Left lung (tissue), 10 donors: Measurements from ENCODE around the gene FHL5. TPM values are rescaled to one million over a fixed set of nuclear protein-coding genes. Genes with fewer than 3 reads are reported as not detected.

Experiments used
- ATAC-seq: fragments of 200-7000 bp; cut with Tn5 transposase; one replicate; pipeline ENCODE4 v1.9.1; 2020; ENCODE audit warnings: moderate library complexity
- DNase-seq, 4 donors: peaks; one replicate each; pipeline ENCODE4 v3.0.0-alpha.2; 2013 to 2020
- H3K27ac ChIP-seq, 2 donors: fragments of 200-600 bp; sonication (generic) in 1 of 2; one replicate each; pipeline versions ENCODE4 v1.5.0 to v1.8.0; 2020 to 2021
- H3K27me3 ChIP-seq, 2 donors: fragments of 200-600 bp; sonication (generic) in 1 of 2; one replicate each; pipeline versions ENCODE4 v1.5.0 to v1.8.0; 2020 to 2021
- H3K36me3 ChIP-seq, 2 donors: fragments of 200-600 bp; sonication (generic) in 1 of 2; one replicate each; pipeline versions ENCODE4 v1.5.0 to v1.8.0; 2020 to 2021
- H3K4me1 ChIP-seq, 2 donors: fragments of 200-600 bp; one replicate each; pipeline ENCODE4 v1.8.0; 2021
- H3K4me3 ChIP-seq, 2 donors: fragments of 200-600 bp; sonication (generic) in 1 of 2; one replicate each; pipeline versions ENCODE4 v1.5.0 to v1.8.0; 2020 to 2021; ENCODE audit warnings: mild to moderate bottlenecking in 1 of 2
- H3K9me3 ChIP-seq, 2 donors: fragments of 200-600 bp; sonication (generic) in 1 of 2; one replicate each; pipeline versions ENCODE4 v1.5.0 to v1.8.0; 2020 to 2021
- CTCF ChIP-seq, 2 donors: fragments of 200-600 bp; sonication (generic) in 1 of 2; IDR thresholded peaks; one replicate each; pipeline versions ENCODE4 v1.5.0 to v1.8.0; 2021; ENCODE audit warnings: antibody characterized with exemption in 2 of 2
- intact Hi-C, 2 donors: fragments of 100-400 bp; cut with DNase I; formaldehyde crosslinking; loops; one replicate each; pipeline versions ENCODE4 v1.11.2 to v1.14.2; 2022
- polyA plus RNA-seq, 6 donors: library from polyadenylated mRNA; unstranded; fragments of 120-200 nt; gene quantifications; one replicate each; pipeline ENCODE4 v1.2.1, GENCODE V29; 2013; ENCODE audit not compliant: insufficient read length in 6 of 6
- total RNA-seq, 2 donors: library from RNA; stranded (reverse); fragmentation: NEBNext Ultra II Directional; extraction: Animal tissue kit (Norgen Biotek cat#: 25700); gene quantifications; one replicate each; pipeline ENCODE4 v1.2.1, GENCODE V29; 2021
- donor health status: DM: no; HTN: yes; CAD: no.
- donor health status: DM: no; HTN: no; CAD: no.

Gene FHL5
- total and polyA plus RNA-seq, 8 donors, result 2.4 to 15.1 (median 3.8) TPM

GRCh38 chr6:96522465-96523009, 40.4 kb upstream of the FHL5 start:
- no peaks in the 10 kb centered on the region for H3K9me3 ChIP-seq
- peaks cover 5 to 34% of the 10 kb centered on the region in 2 donors for H3K4me1 ChIP-seq

GRCh38 chr6:96528193-96528592, 34.7 kb upstream of the FHL5 start:
- Histone ChIP-seq H3K27me3 (no peaks in the 10 kb centered on the region), H3K36me3 (peaks cover 10 to 77% of the 10 kb centered on the region in 2 donors), H3K9me3 (no peaks in the 10 kb centered on the region), H3K4me1 (peaks cover 0 to 12% of the 10 kb centered on the region in 2 donors), H3K4me3 (no peak overlapping the region), H3K27ac (no peak overlapping the region)
- ATAC-seq (no peak), DNase-seq (no peak)
- intact Hi-C loops, result no loop called here
- no peak for TF ChIP-seq CTCF (IDR thresholded peaks at IDR 0.05)

More at GRCh38 chr6:96522465-96523009, 40.4 kb upstream of the FHL5 start:
- intact Hi-C loops, result no loop called here
- TF ChIP-seq CTCF (IDR thresholded peaks at IDR 0.05), result no peak
- Histone ChIP-seq H3K27me3 (no peaks in the 10 kb centered on the region), H3K27ac (peak overlapping the region; percentile 92 to 97), H3K36me3 (peaks cover 0 to 25% of the 10 kb centered on the region in 2 donors), H3K4me3 (peak overlapping the region; percentile 62 to 64)
- DNase-seq (peak in 1 of 4 donors; percentile 30), ATAC-seq (peak; percentile 25)

GRCh38 chr6:96532399-96532798, 30.5 kb upstream of the FHL5 start:
- no peak for TF ChIP-seq CTCF (IDR thresholded peaks at IDR 0.05)
- Histone ChIP-seq H3K9me3 (no peaks in the 10 kb centered on the region), H3K27ac (no peak overlapping the region), H3K4me3 (no peak overlapping the region), H3K27me3 (no peaks in the 10 kb centered on the region), H3K4me1 (no peaks in the 10 kb centered on the region), H3K36me3 (peaks cover 10 to 63% of the 10 kb centered on the region in 2 donors)
- intact Hi-C loops, result no loop called here
- DNase-seq, result no peak
- ATAC-seq, result no peak

- peaks cover 0 to 55% of the 10 kb centered on the region in 2 donors for H3K36me3 ChIP-seq
- ATAC-seq, result no peak
- no peak for DNase-seq
- no peak overlapping the region for H3K4me3 ChIP-seq
- H3K4me1 ChIP-seq, result no peaks in the 10 kb centered on the region
- intact Hi-C loops, result no loop called here
- TF ChIP-seq CTCF (IDR thresholded peaks at IDR 0.05), result no peak
- no peaks in the 10 kb centered on the region for H3K27me3 ChIP-seq
- no peak overlapping the region for H3K27ac ChIP-seq
- H3K9me3 ChIP-seq, result no peaks in the 10 kb centered on the region
Observed at GRCh38 chr6:96537726-96538125, 25.2 kb upstream of the FHL5 start.

GRCh38 chr6:96542702-96543101, 20.2 kb upstream of the FHL5 start:
- H3K4me3 ChIP-seq, result no peak overlapping the region
- ATAC-seq (no peak), DNase-seq (no peak)
- no peaks in the 10 kb centered on the region for H3K4me1 ChIP-seq
- no peak overlapping the region for H3K27ac ChIP-seq
- H3K27me3 ChIP-seq, result no peaks in the 10 kb centered on the region
- H3K9me3 ChIP-seq, result no peaks in the 10 kb centered on the region
- intact Hi-C loops, result loop anchor here in 1 of 2 donors (10.0 kb wide), 1 partner anchor 512 kb away; no protein-coding TSS in a partner anchor
- peaks cover 6 to 71% of the 10 kb centered on the region in 2 donors for H3K36me3 ChIP-seq
- no peak for TF ChIP-seq CTCF (IDR thresholded peaks at IDR 0.05)
